NCI-H69 (cell line): ENCODE measurements around the gene C13orf46.

ENCODE experiments used
- DNase-seq: peaks from one replicate; lab custom pipeline; 2025; lab: John Stamatoyannopoulos, UW

C13orf46 gene

DNA sequence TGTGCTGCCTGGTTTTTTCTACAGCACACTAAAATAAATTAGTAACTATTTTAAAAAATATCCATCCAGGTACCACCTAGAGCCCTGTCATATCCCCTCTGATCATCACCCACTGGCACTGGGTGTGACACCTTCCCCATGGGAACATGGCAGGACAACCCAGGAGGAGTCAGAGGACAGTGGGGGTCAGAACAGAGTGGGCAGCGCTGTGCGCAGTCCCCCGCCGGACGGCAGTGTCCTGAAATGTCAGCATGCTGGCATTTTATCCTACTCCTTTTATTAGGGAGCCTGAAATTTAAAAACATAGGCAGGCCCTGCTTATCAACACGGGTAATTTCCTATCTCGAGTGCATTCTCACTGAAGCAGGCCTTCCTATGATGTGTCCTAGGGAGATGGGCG lies 67.9 kb downstream of the C13orf46 start:
- DNase-seq: no peak

DNA sequence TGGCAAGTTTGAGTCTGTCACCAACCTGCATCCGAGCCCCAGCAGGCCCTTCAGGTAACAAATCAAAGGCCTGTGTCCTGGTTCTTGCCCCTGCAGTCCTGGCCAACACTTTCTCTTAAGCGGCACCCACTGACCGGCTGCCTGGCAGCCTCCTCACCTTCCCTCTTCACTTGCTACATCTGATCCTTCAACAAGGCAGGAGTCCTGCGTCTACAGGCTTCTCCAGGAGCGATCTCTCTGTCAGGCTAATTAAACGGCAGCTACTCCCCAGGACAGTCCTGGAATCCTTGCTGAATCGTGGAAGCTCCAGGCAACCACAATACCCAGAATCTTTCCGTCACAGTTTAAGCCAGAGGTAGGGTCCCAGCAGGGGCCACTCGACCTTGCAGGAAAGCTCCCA lies 68.9 kb downstream of the C13orf46 start:
- DNase-seq: no peak

DNA sequence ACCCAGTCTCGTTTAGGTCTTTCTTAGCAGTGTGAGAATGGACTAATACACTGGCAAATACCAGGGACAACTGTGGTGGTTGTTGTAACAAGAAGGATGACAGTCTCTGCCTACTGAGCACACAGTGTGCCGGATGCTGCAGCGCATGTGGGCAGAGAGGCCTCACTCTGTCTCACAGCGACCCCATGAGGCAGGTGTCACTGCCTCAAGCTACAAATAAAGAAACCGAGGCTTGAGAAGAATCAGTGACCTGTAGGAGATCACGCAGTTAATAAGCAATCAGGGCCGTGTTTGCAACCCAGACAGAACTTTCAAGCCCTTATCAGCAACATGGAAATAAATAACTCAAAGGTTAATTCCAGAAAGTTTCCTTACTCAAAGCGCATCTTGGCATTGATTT lies 69.5 kb downstream of the C13orf46 start:
- peak; percentile 42 for DNase-seq

DNA sequence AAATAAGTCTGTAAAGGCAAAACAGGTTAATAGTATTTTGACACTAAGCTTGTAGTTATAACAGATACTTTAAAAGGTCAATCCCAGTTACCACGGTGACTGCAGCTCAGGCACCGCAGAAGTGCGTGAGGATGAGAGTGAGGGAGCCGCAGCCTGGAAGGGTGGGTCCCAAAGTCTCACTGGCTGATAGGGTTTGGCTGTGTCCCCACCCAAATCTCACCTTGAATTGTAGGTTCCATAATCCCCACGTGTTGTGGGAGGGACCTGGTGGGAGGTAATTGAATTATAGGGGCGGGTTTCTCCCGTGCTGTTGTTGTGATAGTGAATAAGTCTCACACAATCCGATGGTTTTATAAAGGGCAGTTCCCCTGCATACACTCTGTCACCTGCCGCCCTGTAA lies 70.0 kb downstream of the C13orf46 start:
- no peak for DNase-seq
